ENCODE results near the gene LRP2.

Gene LRP2

GRCh38 chr2:169345486-169346437, 16.6 kb downstream of the LRP2 start:
- Histone ChIP-seq H4K20me1 (ENCODE audit: insufficient read depth, low read length) (no peaks in the 10 kb centered on the region), H3K9ac (ENCODE audit: low read depth, low read length) (no peak overlapping the region), H3K36me3 (ENCODE audit: insufficient read depth, low read length) (no peaks in the 10 kb centered on the region), H3K4me1 (ENCODE audit: insufficient read depth, low read length) (no peaks in the 10 kb centered on the region), H3K4me3 (ENCODE audit: low read depth in 1 of 2, low read length in 2 of 2) (no peak overlapping the region), H3K27ac (ENCODE audit: low read length) (no peak overlapping the region), H2AFZ (ENCODE audit: low read depth, low read length) (no peak overlapping the region), H3K4me2 (ENCODE audit: insufficient read depth, low read length) (no peak overlapping the region), H3K27me3 (ENCODE audit: insufficient read depth, low read length, poor library complexity) (peaks cover 14% of the 10 kb centered on the region), H3K79me2 (ENCODE audit: insufficient read depth, low read length) (no peaks in the 10 kb centered on the region), H3K9me3 (ENCODE audit: insufficient read depth, low read length, severe bottlenecking) (no peaks in the 10 kb centered on the region)
- DNase-seq (no peak), ATAC-seq (ENCODE audit: insufficient read depth, low read depth) (no peak)
- TF ChIP-seq, protein P1, sequence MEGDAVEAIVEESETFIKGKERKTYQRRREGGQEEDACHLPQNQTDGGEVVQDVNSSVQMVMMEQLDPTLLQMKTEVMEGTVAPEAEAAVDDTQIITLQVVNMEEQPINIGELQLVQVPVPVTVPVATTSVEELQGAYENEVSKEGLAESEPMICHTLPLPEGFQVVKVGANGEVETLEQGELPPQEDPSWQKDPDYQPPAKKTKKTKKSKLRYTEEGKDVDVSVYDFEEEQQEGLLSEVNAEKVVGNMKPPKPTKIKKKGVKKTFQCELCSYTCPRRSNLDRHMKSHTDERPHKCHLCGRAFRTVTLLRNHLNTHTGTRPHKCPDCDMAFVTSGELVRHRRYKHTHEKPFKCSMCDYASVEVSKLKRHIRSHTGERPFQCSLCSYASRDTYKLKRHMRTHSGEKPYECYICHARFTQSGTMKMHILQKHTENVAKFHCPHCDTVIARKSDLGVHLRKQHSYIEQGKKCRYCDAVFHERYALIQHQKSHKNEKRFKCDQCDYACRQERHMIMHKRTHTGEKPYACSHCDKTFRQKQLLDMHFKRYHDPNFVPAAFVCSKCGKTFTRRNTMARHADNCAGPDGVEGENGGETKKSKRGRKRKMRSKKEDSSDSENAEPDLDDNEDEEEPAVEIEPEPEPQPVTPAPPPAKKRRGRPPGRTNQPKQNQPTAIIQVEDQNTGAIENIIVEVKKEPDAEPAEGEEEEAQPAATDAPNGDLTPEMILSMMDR (IDR thresholded peaks at IDR 0.05; ENCODE audit: borderline replicate concordance, extremely low read depth, low read length, poor library complexity, severe bottlenecking): no peak
- TF ChIP-seq EZH2 (IDR thresholded peaks at IDR 0.05; ENCODE audit: borderline replicate concordance, low read depth, low read length, severe bottlenecking): no peak

DNA sequence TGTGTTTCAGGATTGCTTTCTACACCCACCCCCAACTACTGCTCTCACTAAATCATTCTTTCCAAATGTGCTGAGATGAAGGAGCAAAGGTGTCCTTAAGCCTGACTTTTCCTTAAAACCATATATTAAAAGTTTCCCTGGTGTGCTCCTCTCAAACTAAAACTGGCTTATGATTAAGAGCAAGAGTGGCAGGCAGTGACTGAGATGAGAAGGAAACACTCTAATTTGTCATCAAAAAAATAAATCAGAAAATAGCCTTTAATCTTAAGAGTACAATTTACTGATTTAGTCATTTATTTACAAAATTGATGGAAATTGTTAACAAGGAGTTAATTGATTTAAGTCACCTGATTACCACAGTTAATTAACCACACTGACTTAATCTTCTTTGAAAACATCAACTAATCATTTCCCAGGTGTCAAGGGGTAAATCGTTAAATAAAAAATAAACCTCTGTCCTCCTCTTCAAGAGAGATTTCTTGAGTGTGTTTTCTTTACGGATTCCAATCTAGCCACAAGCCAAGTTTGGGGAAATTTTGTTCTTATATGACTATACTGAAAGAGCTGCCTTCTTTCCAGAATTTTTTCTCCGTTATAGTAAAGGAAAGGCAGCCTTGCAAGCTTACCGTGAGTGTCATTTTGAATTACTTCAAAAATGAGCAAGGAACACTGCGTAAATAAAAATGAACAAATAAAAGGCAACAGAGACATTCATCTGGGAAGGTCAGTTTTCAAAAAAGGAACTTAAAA, 17.4 kb downstream of the LRP2 start:
- H3K27me3 ChIP-seq (ENCODE audit: insufficient read depth, low read length, poor library complexity): peaks cover 19% of the 10 kb centered on the region

DNA sequence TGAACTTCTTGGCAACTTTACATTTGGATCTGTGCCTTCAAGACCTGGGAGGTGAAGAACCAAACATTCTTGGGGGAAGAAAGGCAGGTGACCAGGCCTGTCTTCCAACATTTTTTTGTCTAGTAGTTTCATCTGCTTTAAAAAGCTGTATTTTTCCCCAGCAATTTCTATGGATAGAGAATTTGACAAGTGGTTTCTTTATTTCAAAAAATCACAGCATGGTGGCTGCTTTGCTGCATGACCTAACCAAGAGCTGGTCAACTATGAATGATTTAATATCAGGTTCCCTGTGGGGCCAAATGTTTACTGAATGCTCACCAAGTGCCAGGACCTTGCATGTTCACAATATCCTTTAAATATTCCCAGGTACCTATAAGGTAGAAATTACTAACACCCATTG, 19.1 kb downstream of the LRP2 start:
- Histone ChIP-seq H2AFZ (ENCODE audit: low read depth, low read length) (no peak overlapping the region), H4K20me1 (ENCODE audit: insufficient read depth, low read length) (no peaks in the 10 kb centered on the region), H3K79me2 (ENCODE audit: insufficient read depth, low read length) (no peaks in the 10 kb centered on the region), H3K4me1 (ENCODE audit: insufficient read depth, low read length) (no peaks in the 10 kb centered on the region), H3K36me3 (ENCODE audit: insufficient read depth, low read length) (no peaks in the 10 kb centered on the region), H3K9ac (ENCODE audit: low read depth, low read length) (no peak overlapping the region), H3K9me3 (ENCODE audit: insufficient read depth, low read length, severe bottlenecking) (no peaks in the 10 kb centered on the region), H3K27me3 (ENCODE audit: insufficient read depth, low read length, poor library complexity) (peaks cover 25% of the 10 kb centered on the region), H3K27ac (ENCODE audit: low read length) (no peak overlapping the region), H3K4me3 (ENCODE audit: low read depth in 1 of 2, low read length in 2 of 2) (no peak overlapping the region), H3K4me2 (ENCODE audit: insufficient read depth, low read length) (no peak overlapping the region)
- DNase-seq (no peak), ATAC-seq (ENCODE audit: insufficient read depth, low read depth) (no peak)
- TF ChIP-seq, protein P1 (IDR thresholded peaks at IDR 0.05; ENCODE audit: borderline replicate concordance, extremely low read depth, low read length, poor library complexity, severe bottlenecking): no peak

More for the DNA sequence above, 17.4 kb downstream of the LRP2 start:
- H3K4me1 ChIP-seq (ENCODE audit: insufficient read depth, low read length): no peaks in the 10 kb centered on the region
- H3K27ac ChIP-seq (ENCODE audit: low read length): no peak overlapping the region
- no peak for ATAC-seq (ENCODE audit: insufficient read depth, low read depth)
- H3K4me2 ChIP-seq (ENCODE audit: insufficient read depth, low read length): no peak overlapping the region
- no peak overlapping the region for H3K9ac ChIP-seq (ENCODE audit: low read depth, low read length)
- H3K36me3 ChIP-seq (ENCODE audit: insufficient read depth, low read length): no peaks in the 10 kb centered on the region
- TF ChIP-seq, protein P1 (IDR thresholded peaks at IDR 0.05; ENCODE audit: borderline replicate concordance, extremely low read depth, low read length, poor library complexity, severe bottlenecking): no peak
- TF ChIP-seq EZH2 (IDR thresholded peaks at IDR 0.05; ENCODE audit: borderline replicate concordance, low read depth, low read length, severe bottlenecking): no peak
- no peaks in the 10 kb centered on the region for H3K9me3 ChIP-seq (ENCODE audit: insufficient read depth, low read length, severe bottlenecking)
- no peak overlapping the region for H3K4me3 ChIP-seq (ENCODE audit: low read depth in 1 of 2, low read length in 2 of 2)
- no peaks in the 10 kb centered on the region for H4K20me1 ChIP-seq (ENCODE audit: insufficient read depth, low read length)
- DNase-seq: no peak
- H3K79me2 ChIP-seq (ENCODE audit: insufficient read depth, low read length): no peaks in the 10 kb centered on the region
- no peak overlapping the region for H2AFZ ChIP-seq (ENCODE audit: low read depth, low read length)

Measured in DND-41 (cell line).